ENCODE data around the gene FAR1. TPM values are rescaled to one million over a fixed set of nuclear protein-coding genes. Genes with fewer than 3 reads are reported as not detected.
A peak's percentile ranks its signal among the peaks of the same experiment; 100 is the strongest.
"Not testable (repeated sequence)": the region's sequence is repeated elsewhere in the genome, so short reads cannot be mapped to it uniquely, and the experiment has no call there.

FAR1 gene
- total RNA-seq, 1 donor from 2014 or later, result 62.1 TPM

DNA sequence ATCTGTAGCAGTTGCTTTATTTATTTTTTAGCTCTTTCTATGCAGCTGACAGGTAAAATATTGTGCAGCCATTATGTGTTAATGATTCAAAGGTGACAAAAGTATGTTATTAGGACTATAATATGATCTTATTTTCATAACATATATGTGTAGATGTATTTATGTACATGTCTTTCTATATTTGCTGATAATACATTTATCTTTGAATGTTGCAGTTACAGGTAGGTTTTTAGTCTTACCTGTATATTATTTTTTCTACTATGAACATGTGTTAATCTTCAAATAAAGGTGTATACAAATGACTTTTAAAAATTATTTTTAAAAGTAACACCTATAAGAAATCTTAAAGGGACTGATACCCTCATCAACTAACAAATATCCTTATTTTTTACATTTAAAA lies 33.6 kb downstream of the FAR1 start:
- DNase-seq (ENCODE audit: low read depth, low spot score), result no peak

DNA sequence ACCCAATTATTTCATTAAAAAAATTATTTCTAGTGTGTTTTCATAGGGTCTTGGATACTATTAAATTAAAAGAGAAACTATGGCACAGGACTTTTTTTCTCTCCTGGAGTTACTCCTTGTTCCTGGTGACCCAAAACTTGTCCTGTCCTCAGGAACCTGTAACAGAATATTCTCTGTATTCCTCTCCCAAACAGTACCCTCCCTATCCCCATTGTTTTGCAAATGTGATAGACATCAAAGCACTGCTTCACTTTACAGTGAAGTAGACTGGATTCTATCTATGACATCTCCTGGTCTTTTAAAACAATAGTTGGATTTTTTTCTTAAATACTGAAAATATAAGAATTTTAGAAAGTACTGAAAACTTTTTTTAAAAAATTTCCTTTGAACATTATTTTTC lies 37.2 kb downstream of the FAR1 start:
- no peak for DNase-seq (ENCODE audit: low read depth, low spot score)

DNA sequence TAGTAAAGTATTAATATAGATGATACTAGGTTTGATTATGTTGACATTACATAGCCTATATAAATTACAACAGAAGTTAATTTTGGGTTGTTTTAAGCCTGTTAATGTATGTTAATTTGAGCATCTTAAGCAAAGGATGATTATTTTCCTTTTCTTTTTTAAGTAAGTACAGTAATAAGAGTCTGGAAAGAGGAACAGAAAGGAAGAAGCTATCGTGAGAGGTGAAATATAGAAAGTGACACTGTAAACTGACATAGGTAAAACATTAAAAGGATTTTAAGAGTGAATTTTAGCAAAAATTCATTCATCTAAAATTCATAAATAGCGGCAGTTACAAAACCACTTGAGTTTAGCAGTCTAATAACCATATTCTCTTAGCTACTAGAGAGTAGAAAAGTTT lies 45.5 kb downstream of the FAR1 start:
- no peak for DNase-seq (ENCODE audit: low read depth, low spot score)

DNA sequence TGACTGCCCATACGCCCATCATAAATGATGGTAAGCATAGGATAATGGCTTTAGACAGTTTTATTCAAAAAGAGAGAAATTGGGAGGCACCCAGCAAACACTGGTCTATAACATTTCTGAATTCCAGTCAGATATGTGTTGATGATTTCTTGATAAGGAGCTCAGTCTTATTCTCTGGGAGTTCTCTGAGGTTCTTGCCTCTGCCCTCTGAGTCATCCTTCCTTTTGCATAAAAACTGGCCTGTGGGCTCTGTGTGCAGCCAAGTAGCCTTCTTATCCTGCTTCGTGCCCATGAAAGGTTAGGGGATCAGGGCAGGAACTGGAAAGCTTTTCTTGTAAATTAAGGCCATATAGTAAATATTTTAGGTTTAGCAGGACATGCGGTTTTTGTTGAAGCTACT lies 48.9 kb downstream of the FAR1 start:
- DNase-seq (ENCODE audit: low read depth, low spot score), result peak; percentile 66

DNA sequence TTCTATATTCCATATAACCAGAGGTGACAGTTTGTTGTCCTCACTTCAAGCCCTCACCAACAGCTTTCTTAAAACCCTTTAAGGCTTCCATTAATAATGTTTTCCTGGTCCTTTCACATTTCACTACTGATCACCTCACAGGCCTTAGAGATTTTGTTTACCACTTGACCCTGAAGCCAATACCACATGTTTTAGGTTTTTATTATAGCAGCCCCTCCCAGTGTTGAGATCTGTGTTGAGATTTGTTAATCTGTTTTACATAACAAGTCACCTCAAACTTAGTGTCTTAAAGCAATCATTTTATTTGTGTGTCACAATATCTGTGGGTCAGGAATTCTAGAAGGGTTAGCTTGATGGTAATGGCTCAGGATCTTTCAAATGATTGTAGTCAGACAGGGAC lies 49.9 kb downstream of the FAR1 start:
- DNase-seq (ENCODE audit: low read depth, low spot score), result no peak

DNA sequence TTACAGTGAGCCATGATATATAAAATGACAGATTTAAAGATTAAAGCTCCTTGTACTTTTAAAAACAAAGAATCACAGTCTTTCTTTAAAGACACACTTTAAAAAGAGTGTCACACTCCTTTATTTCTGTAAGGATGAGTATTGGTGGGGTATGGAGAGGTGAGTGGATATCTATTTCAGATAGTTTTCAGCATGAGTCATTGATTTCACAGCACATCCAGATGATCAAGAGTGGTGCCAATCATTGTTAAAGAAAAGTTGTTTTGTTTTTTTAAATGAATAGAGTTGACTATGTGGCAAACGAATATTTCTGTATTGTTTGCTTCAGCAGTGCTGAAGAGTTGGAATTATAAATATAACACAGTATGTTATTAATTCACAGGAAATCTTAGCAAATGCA lies 52.5 kb downstream of the FAR1 start:
- no peak for DNase-seq (ENCODE audit: low read depth, low spot score)

DNA sequence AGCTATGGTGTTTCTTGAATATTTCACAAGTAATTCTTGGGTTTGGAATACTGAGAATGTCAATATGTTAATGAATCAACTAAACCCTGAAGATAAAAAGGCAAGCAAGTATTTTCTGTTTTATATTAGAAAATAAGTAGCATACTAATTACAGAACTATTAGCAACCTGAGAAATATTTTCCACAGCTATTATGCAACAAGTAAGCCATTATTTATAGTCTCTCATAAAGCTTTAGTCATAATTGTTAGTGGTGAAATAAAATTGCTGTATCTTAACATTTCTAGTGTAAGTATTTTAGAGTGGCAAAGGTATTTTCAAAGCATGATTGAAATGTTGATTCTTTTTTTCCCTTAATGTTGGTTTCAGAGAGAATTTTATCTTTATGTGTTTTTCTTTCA lies 53.3 kb downstream of the FAR1 start:
- DNase-seq (ENCODE audit: low read depth, low spot score), result no peak

DNA sequence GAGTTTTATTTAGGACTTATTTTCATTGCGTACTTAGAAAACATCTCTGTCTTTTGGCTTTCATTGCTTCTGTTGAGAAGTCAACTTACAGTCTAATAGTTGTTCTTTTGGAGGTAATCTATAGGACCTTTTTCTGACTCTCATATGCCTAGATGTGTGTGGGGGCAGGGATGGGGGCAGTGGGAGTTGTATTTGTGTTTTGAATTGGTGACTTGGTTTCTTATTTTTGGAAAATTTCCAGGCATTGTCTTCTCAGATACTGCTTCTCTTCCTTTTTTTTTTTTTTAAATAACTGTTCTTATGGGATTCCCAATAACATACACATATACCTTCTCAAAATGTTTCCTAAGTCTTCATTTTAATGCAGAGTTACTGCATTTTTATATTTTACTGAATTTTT lies 58.0 kb downstream of the FAR1 start:
- no peak for DNase-seq (ENCODE audit: low read depth, low spot score)

DNA sequence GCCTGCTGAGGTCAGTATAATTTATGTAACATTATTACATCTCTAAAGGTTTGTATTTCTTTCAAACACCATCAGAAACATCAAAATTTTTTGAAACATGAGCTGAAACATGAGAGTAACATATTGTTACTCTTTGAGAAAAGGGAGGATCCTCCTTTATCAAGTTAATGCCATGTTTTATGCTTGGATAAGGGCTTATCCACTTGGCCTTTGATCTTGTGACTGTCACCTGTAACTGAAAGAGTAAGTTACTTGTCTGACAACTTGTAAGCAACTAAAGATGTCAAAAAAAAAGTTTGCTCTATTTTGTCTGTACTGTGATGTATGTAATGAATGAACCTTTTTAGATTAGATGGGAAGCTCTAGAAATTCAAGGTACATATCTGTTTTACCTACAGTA lies 59.6 kb downstream of the FAR1 start:
- no peak for DNase-seq (ENCODE audit: low read depth, low spot score)

DNA sequence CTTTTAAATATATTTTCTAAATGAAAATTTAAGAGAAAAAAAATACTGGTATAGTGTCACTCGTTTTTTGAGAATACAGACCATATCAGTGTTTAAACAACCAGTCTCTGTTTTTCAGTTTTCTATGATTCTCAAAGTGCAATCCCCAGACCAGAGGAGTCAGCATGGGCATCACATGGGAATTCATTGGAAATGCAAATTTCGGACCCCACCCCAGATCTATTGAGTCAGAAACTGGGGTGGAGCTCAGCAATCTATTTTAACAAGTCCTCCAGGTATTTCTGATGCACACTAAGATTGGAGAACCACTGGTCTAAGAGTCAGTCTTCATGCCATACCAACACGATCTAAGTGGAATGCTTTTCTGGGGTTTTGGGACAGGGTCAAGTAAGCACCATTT lies 66.1 kb downstream of the FAR1 start:
- DNase-seq (ENCODE audit: low read depth, low spot score), result no peak

DNA sequence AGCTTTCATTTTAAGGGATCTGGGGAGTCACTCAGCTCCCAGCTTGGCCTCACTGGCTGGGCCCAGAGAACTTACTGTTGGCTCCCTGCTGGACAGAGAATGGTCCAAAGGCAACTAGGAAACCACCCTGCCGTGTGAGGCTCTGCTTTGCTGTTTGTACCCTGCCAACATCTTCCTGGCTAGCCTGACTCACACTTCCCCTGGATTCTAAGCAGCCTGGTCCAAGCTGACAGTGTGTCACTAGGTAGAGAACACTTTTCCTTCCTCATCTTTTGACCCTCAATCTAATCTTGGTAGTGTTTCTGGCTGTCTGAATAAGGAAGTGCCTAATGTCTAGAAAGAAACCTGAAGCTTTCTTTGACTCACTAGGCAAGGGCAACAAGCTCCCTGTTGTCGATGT lies 76.7 kb downstream of the FAR1 start:
- DNase-seq (ENCODE audit: low read depth, low spot score), result peak; percentile 63

DNA sequence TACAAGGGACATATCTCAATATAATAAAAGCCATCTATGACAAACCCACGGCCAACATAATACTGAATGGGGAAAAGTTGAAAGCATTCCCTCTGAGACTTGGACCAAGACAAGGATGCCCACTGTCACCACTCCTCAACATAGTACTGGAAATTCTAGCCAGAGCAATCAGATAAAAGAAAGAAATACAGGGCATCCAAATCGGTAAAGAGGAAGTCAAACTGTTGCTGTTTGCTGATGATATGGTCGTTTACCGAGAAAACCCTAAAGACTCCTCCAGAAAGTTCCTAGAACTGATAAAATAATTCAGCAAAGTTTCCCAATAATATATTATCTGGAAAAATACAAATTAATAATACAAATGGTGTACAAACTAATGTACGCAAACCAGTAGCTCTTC lies 84.8 kb downstream of the FAR1 start:
- not testable (repeated sequence) for DNase-seq (ENCODE audit: low read depth, low spot score)

DNA sequence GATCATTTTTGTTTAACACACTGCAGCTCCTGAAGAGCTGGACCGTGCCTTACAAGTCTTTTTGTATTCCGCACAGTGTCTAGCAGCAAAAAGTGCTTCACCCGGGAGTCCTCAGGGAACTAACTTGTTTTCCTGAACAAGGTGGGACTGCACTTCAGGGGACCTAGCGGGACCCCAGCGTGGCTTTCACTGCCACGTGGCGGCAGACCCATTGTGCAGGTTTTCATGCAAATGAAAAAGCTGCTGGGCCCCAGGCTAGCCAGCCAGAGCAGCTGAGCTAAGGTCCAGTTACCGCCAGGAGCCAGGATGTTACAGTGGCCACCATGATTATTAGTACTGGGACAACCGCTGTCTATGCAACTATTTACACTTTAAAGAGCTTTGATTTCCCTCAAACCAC lies 90.6 kb downstream of the FAR1 start:
- no peak for DNase-seq (ENCODE audit: low read depth, low spot score)

DNA sequence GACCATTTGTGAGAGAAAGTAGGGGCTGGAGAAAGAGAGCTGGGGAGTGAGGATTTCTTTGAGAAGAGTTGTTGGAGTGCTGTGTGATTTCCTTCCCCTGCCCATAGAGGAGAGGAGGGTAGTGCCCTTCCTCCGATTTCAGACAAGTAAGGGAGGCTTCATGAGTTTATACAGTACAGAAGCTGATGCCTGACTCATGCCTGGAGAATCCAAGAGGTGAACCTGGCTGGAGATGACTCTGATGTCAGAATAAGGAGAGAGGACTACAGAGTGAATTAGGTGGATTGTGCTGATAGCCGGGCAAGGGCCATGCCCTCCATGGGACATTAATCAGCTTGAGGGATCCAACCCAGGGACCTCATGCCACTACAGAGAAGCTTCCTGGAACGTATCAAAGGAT lies 91.6 kb downstream of the FAR1 start:
- no peak for DNase-seq (ENCODE audit: low read depth, low spot score)

DNA sequence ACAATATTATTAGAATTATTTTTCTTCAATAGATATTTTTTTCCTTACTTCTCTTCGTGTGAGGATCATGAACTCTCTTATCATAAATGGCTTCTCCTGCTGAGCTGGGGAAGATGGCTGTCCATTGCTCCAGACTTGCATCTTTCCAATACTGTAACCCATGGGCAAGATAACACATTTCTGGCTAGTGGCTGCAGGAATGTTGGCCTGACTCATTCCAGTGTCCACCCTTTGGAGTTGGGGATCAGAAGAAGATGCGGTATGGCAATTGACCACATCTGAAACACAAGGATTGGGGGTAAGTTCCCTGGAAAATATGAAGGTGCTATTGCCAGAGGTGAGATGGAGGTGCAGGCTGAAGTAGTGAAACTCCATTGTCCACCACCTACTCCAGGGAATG lies 92.8 kb downstream of the FAR1 start:
- DNase-seq (ENCODE audit: low read depth, low spot score), result no peak

DNA sequence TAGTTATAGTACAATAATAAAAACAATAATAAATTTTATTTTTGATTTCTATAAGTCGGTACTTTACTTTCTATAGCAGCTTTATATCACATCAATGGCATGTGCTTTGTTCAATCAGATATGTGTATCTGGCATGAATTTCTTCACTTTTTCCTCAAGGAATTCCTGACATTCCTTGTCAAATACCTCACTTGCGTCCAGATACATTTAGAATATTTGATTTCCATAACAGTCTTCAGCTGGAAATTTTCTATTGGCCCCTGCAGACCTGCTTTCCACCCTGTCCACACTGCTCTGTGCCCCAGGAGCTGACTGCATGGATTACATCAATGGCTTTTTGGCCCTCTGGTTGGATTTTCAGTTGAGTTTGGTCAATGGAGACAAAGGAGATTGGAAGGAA lies 93.2 kb downstream of the FAR1 start:
- DNase-seq (ENCODE audit: low read depth, low spot score), result no peak

DNA sequence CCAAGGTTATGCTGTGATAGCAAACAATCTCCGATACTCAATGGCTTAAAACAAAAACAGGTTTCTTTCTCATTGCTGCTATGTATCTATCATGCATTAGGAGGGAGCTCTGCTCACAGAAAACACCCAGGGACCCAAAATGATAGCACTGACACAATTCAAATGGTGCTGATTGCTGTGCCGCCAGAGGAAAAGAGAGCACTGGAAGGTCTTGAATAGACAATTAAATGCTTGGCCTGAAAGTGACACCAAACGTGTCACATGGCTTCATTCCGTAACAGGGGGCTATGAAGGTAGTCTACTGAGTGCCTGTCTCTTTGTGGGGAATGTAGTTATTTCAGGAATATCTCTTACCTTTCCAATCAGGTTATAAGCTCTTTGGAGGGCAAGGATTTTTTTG lies 94.2 kb downstream of the FAR1 start:
- no peak for DNase-seq (ENCODE audit: low read depth, low spot score)

DNA sequence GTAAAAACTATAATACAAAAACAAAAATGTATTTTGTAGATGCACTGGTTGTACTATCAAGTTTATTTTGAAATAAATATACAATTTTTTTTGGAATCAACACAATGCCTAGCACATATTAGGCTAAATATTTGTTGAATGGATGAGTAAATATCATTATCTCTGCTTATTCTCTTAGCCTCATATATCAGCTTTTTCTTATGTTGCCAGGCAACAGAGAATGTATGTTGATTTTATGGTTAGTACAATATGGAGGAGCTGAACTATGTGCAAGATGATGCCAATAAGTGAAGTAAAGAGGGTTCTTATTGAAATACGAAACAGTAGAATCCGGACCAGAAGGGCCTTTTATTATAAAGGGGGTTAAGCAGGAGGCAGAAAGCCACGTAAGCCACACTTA lies 94.9 kb downstream of the FAR1 start:
- no peak for DNase-seq (ENCODE audit: low read depth, low spot score)

DNA sequence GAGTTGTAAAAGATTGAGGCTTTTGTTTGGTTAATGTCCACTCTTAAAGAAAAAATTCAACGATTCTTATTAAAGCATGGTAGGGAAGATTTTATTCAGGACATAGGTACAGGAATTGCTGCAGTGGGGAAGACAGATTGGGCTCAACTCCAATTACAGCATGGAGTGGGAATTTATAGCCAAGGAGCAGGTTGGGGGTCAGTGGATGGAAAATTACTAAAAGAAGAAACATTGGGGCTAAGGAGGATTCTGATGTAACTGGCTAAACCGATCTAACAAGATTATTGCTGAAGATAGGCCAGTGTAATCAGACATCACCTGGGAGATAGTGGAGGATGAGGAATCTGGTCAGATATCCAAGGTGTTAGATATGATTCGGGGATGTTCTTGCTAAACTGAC lies 97.4 kb downstream of the FAR1 start:
- no peak for DNase-seq (ENCODE audit: low read depth, low spot score)

DNA sequence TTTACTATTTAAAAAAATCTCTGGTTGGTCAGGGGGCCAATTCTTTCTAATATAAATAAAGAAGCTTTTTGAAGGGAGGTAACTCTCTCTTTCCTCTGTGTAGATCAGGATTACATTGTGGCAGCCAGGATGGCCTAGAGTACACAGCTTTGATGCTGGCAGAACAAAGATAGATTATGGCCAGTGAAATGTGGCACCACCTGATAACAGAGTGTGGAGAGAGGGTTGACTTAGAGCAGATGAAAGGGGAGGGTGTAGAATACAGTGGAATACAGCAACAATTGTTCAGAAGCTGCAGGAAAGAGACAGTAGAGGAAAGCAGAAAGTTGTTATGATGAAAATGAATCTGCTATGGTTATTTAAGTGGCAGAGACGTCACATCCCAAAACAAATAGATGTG lies 99.0 kb downstream of the FAR1 start:
- no peak for DNase-seq (ENCODE audit: low read depth, low spot score)

DNA sequence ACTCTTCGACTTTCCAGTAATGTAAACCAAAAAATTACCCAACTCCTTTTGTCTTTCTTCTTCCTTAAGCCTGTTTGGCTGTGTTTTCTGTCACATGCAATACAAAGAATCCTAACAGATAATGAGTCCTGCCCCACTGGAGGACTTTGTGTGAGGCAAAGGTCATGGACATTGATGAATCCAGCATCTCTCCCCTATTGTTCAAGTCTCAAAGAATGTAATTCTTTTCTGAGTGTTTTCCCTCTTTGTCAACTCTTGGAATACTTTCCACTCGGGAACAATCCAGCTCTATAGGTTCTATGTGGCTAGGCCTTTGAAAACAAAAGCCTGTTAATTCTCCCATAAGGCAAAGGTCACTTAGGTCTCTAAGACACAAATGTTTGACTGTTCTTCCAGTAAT lies 100.7 kb downstream of the FAR1 start:
- DNase-seq (ENCODE audit: low read depth, low spot score), result no peak

DNA sequence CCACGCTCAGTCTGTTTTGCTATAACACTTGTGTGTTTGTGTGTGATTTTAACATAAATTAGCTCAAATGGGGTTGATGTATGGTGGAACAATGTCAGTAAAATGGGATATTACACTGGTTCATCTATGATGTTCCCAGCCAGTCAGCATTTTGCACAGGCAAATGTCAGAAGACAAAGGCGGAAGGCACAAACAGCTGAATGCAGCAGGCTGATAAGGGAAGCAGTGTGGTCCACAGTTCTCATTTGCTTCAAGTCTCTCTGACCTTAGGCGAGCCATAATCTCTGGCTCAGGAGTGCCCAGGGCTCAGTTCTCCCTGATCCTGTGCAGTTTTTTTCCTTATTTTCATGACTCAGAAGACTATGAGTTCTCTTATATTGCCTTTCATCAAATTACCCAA lies 102.7 kb downstream of the FAR1 start:
- DNase-seq (ENCODE audit: low read depth, low spot score), result no peak

DNA sequence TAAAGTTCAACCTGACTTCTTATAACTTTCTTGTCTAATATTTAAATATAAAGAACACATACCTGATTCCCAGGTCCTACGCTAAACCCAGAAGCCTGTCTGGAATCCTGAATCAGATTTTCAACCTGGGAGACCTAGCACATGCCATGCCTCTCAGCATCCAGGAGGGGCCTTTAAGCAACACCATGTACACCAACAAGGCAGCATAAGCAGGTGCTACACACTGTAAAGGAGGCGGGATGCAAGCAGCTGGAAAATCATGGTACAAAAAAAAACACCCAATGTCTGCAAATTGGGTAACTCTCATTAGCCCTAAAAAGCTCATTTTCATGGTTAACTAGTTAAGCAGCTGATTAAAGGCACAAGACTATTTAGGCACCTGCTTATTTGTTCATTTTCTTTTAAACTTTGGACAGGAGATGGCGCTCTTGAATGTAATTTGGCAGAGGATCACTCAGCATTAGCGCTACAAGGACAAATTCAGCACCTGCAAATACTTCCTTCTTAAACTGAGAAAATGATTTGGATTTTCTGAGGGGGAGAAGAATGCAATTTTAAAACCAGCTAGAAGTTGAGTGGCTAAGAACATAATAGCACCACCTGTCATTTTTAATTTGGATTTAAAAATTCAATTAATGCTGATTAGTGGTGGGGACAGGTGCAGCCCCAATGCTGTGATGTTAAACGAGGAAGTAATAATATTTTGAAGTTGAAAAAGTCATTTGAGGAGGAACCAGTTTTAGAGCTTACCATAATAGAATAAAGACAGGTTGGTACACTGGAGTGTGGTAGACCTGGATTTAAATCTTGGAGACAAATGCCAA lies 104.0 kb downstream of the FAR1 start:
- peak; percentile 19 for DNase-seq (ENCODE audit: low read depth, low spot score)

DNA sequence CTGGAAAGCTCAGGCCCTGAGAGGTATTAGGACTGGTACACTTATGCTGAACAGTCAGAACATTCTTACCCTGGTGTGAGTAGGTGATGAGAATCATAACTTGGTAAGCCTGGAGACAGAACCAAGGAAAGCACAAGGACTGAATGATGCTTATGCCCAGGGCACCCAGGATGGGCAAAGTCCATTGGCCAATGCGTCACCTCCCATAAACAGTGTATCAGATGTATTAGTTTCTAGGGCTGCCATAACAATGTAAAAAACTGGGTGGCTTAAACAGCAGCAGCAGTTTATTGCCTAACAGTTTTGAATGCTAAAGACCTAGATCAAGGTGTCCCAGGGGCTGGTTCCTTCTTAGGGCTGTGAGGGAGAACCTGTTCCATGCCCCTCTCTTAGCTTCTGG lies 107.0 kb downstream of the FAR1 start:
- no peak for DNase-seq (ENCODE audit: low read depth, low spot score)

All from pulmonary artery endothelial cell (primary cell).